C4-2B (cell line): Measurements from ENCODE around the gene MYO1D.

Experiments
- H3K27ac ChIP-seq: fragments of 450-650 bp; 2 replicates; pipeline ENCODE4 v1.5.1; 2017
- CTCF ChIP-seq: fragments of 450-650 bp; conservative IDR thresholded peaks from 2 replicates; pipeline ENCODE4 v1.5.1; 2017; ENCODE audit warnings: mild to moderate bottlenecking
- ZFX ChIP-seq: fragments of 450-650 bp; IDR thresholded peaks from 2 replicates; pipeline ENCODE4 v1.6.1; 2017

The MYO1D gene

GRCh38 chr17:32497431-32498205 is 379.3 kb downstream of the MYO1D start:
- no peak overlapping the region for H3K27ac ChIP-seq
- TF ChIP-seq ZFX (no peak), CTCF (no peak)

- TF ChIP-seq ZFX (no peak), CTCF (no peak)
- no peak overlapping the region; the same call in 1 of the 2 replicates for H3K27ac ChIP-seq
Measured at GRCh38 chr17:32496395-32497073, 380.4 kb downstream of the MYO1D start.

GRCh38 chr17:32495359-32496231 is 381.3 kb downstream of the MYO1D start:
- TF ChIP-seq ZFX = no peak
- no peak for TF ChIP-seq CTCF

GRCh38 chr17:32494621-32495358 is 382.1 kb downstream of the MYO1D start:
- TF ChIP-seq ZFX = no peak
- no peak for TF ChIP-seq CTCF

More at GRCh38 chr17:32495359-32496231, 381.3 kb downstream of the MYO1D start:
- H3K27ac ChIP-seq = peak overlapping the region; percentile 43

GRCh38 chr17:32493976-32494513 is 382.9 kb downstream of the MYO1D start:
- no peak overlapping the region; the same call in 1 of the 2 replicates for H3K27ac ChIP-seq
- TF ChIP-seq CTCF = no peak
- no peak for TF ChIP-seq ZFX

More at GRCh38 chr17:32494621-32495358, 382.1 kb downstream of the MYO1D start:
- peak overlapping the region; percentile 43 for H3K27ac ChIP-seq

- no peak overlapping the region for H3K27ac ChIP-seq
- TF ChIP-seq CTCF (no peak), ZFX (no peak)
Measured at GRCh38 chr17:32493571-32493970, 383.4 kb downstream of the MYO1D start.
